Stimulated activated CD4-positive, alpha-beta T cell treated with anti-CD3 and anti-CD28 coated beads, Interleukin-1b, Interleukin-23, amount 100 ng/mL, for 1 hour (primary cell): Measurements from ENCODE around the gene ACTG1.

ENCODE experiments used
- DNase-seq, 2 donors: peaks; one replicate each; pipeline ENCODE4 v3.0.0-alpha.2; 2020; ENCODE audit warnings: low read depth in 2 of 2

ACTG1 gene

DNA sequence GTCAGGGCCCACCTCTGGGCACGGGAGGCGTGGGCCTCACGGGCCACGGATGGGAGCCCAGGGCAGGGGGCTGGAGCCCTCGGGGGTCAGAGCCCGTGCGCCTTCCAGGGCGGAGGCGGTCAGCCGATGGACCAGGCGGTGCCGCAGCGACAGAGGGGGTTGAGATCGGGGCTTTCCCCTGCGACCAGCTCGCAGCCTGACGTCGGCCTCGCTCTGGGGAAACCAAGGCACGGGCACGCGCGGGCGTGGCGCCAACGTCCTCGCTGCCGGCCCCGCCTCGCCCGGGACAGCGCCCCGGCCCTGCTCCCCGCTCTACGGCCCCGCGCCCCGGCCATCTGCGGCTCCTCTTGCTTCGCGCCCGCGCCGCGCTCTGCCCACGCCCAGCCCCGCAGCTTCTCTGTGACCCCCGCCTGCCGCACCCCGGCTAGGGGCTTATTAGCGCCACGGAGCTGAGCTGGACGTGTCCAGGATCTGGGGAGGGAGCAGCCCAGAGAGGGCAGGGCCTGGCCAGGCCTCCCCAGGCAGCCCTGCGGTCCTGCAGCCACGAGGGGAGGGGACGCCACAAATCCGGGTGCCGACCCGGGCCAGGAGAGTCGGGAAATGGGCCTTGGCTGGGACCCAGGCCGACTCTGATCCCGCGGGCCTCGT is 13.5 kb downstream of the ACTG1 start:
- no peak for DNase-seq

DNA sequence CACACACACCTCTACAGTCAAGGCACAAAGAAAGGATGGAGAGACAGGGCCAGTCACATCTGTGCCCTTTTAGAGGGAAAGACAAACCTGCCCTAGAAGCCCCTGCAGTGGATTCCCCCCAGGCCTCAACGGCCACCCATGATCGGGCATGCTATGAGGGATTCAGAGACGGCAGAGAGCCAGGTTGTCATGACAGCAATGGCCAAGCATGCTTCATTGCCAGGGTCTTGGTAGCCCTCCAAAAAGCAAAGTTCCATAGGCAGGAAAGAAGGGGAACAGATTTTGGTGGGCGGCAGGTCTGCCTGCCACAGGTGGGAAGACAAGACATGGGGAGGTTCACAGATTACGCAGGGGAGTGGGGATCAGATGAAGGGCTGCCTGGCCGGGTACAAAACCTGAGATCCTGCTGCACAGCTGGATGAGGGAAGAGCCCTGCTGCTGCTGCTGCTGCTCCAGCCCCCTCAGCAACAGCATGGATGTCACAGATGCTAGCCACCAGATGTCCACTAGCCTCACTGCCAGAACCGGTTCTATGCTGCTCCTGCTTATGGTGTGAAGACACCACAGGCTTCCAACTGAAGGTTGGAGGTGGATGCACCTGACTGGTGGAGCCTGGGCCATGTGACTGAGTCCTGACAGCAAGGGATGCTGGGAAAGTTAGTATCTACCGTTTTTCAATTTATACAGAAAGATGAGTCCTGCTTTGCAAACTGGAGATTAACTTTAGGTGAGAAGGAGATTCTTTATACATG is 17.8 kb downstream of the ACTG1 start:
- DNase-seq: no peak

DNA sequence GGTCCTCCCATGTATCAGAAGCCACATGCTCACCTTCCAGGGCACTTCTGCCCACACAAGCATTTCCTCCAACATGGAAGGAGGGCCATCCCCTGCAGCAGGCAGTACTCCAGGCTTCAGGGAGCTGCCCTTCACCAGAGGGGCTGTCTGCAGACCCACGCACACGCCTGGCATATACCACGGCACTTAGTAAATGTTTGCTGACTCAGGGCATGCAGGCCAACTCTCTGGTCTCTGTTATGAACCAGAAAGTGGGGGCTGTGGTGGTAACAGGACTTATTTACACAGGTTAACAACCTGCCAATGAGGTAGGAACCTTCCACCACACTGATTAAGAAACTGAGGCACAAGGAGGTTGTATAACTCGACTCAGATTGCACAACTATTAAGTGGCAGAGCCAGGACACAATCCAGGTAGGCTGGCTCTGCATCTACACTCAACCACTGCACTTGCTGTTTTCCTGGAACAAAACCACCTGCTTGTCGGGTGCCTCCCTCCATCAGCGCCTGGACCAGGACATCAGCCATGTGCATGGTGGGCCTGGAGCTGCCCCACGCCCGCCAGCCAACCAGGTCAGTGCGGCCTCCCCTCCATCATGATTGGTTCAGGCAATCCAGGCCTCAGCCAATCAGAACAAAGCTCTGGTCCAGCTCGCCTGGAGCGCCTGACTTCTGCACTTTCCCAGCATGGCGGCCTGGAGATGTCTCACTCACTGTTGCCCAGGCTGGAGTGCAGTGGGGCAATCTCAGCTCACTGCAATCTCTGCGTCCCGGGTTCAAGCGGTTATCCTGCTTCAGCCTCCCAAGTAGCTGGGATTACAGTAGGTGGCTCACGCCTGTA is 19.2 kb downstream of the ACTG1 start:
- DNase-seq: no peak

DNA sequence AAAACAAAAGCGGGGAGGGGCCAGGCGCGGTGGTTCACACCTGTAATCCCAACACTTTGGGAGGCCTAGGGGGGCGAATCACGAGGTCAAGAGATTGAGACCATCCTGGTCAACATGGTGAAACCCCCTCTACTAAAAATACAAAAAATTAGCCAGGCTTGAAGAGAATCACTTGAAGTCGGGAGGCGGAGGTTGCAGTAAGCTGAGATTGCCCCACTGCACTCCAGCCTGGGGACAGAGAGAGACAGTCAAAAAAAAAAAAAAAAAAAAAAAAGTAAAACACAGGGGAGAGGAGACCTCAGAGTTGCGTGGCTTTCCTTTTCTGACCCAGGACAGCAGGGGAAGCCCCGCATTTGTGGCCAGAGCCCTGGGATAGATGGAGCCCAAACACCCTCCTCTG is 19.9 kb downstream of the ACTG1 start:
- no peak for DNase-seq

DNA sequence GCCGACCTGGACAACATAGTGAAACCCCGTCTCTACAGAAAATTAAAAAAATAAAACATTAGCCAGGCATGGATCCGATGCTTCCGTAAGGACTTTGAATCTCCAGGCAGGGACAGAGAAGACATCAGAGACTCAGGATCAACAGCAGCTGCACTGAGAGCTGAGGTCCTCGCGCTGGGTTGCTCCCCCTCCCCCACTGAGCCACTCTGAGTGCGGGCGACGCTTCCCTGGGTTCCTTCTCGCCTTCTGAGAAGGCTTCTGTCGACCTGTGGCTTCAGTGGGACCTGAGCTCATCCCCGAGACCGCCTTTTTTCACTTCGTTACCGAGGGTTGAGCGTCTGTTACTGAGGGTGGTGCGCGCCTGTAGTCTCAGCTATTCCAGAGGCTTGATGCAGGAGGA is 20.4 kb downstream of the ACTG1 start:
- DNase-seq: no peak

DNA sequence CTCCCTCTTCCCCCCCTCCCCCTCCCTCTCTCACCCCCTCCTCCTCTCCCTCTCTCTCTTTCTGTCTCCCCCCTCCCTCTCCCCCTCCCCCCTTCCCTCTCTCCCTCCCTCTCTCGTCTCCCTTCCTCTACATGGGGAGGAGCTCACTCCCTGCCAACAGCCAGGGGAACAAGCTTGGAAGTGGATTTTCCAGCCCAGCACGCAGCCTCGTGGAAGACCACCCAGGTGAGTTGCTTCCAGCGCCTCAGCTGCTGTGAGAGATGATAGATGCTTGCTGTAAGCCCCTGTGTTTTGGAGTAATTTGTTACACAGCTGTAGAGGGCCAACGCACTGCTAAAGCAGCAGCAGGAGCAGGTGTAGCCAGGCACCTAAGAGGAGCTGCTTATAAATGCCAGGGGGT is 20.8 kb downstream of the ACTG1 start:
- no peak for DNase-seq

DNA sequence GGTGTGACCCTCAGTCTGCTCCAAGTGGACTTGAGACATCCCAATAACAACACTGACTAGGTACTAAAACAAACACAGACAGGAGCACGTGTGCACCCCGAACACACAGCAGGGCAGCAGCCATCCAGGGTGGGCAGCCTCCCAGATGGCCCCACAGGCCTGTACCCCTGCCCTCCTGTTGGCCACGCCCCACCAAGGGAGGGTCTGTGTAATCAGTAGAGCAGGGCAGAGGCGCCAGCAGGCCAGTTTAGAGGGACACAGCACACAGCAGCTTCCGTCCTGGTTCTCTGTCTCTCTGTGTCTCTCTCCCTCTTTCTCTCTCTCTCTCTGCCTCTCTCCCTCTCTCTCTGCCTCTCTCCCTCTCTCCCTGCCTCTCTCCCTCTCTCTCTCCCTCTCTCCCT is 21.4 kb downstream of the ACTG1 start:
- DNase-seq: no peak

DNA sequence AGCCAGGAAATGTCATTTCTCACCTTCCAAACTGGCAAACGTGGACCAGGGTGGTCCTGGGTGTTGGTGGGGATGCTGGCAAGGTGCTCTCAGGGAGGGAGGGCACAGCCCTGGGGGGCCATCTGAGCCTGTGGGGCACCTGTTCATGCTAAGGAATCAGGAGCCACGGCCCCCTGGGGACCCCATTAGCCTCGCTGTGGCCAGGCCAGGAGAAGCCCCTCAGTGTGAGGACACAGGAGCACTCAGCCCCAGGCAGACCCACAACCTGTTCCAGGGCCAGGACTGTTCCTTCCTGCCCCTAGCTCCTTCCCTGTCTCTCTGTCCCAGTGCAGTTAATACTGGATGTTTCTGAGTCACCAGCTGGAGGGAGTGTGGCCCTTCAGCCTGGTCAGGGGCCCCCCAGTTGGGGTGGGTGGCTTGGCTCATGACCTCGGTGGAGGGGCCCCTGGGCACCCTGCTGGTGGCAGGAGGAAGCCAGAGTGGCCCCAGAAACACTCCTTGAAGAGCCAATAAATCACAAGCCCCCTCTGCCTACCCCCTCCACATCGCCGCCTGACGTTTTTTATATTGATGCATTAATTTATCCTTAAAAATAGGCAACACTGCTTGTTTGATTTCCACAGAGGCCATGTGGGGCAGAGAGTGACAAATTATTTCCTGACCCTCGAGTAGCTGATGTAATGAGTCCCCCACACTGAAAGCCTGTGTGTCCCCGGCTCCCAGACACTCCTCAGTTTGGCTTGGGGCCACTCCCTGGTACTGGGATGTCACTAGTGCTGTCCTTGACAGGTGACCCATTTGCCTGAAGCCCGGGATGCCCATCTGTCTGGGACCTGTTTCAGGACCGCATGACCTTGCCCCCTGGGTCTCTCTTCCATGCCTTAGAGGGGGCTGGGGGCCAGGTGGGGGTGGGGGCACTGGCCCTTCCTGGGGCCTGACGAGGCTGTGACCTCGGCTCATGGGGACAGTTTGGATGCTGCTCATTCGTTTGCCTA is 22.3 kb downstream of the ACTG1 start:
- no peak for DNase-seq

DNA sequence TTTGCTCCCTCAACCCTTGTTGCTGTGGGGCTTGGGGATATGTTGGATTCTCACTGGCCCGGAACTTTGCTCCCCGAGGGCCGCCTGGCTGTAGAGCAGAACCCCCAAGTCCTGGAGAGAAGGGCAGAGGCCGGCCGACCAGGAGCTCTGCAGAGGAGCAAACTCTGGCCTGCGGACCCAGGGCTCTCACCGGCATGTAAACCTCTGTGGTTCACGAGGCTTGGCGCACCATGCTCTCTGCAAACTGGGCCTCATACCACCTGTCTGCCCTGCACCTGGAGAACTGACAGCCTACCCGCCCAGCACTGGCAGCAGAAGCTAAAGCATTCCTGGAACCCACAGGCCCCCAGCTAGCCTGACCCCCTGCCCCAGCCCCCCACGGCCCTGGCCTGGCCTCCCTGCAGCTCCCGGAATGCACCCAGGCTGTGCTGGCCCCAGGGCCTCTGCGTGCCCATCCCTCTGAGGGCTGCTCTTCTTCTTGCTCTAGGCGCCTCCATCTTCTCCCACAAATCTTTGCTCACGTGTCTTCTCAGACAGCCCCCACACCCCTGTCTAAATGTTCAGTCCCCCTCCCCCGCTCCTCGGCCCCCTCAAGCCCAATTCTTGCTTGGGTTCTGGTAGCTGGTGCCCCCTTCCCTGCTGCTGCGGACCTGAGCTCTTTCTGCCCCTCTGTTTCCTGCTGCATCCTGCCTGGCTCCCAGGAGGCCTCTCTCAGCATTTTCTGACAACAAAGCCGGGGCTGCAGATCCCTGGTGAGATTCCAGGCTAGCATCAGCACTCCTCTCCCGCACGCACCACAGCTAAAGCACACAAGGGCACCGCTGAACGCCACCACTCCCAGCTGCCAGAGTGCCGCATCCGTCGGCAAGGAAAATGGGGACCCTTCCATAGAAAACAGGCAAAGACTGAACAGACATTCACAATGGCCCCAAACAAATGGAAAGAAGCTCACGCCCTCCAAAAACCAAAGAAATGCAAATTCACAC is 23.3 kb downstream of the ACTG1 start:
- no peak for DNase-seq

DNA sequence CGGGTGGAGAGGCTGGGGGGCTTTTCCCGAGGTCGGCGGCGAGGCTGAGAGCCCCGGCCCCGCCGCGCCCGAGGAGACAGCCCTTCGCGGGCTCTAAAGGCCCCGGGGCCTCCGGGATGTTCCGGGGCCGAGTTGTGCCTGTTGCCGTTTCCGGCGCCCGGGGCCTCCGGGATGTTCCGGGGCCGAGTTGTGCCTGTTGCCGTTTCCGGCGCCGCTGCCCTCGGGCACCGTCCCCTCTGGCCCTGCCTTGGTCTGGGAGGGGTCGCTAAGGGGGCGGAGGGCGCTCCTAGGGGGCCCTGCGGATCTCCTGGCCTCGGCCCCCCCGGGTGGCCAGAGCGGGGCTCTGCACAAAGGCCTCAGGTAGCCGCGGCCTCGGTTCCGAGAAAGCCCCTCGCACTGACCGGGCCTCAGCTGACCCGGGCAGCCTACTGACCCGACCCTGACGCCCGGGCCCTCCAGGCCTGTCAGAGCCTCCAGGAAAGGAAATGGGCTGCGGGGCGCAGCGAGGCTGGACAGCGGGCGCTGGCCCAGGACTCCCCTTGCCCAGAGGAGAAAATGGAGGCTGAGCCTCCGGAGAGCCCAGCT is 24.2 kb downstream of the ACTG1 start:
- DNase-seq: no peak

DNA sequence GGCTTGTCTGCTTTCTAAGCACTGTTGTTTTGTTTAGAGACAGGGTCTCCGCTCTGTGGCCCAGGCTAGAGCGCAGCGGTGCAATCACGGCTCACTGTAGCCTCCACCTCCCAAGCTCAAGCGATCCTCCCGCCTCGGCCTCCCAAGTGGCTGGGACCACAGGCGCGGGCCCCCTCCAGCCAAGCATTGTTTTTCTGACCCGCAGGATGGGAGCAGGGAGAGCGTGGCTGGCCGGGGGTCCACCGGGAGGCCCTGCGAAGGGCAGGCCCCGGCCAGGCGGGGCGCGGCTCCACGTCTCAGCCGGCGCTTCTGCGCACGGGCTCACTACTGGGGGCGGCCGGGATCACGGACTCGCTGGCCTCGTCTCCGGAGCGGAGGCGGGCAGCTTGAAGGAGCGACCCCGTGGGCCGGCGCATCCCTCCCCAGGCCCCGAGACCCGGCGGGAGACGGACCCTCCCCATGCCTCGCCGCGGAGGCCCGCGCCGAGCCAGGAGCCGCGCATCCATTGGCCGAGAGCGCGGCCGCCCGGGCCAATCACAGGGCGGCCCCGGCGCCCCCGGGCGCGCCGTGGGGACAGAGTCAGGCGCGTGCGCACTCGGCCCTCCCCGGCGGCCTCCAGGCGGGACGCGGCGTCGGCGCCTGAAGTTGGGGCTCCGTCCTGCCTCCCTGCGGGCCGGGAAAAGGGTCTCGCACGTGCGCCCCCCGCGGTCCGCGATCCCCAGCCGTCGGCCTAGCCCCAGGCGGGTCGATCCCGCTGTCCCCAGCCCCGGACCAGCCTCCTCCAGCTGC is 24.9 kb downstream of the ACTG1 start:
- DNase-seq: peak in 1 of 2 donors; percentile 76

DNA sequence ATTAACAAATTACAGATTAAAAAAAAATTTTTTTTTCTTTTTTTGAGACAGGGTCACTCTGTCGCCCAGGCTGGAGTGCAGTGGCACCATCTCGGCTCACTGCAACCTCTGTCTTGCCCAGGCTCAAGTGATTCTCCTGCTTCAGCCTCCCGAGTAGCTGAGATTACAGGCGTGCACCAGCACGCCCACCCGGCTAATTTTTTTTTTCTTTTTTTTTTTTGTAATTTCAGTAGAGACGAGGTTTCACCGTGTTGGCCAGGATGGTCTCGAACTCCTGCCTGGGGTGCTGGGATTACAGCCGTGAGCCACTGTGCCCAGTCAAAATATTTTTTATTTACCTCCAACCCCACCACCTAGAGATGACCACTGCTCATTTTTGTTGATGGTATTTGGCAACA is 25.5 kb downstream of the ACTG1 start:
- DNase-seq: no peak

DNA sequence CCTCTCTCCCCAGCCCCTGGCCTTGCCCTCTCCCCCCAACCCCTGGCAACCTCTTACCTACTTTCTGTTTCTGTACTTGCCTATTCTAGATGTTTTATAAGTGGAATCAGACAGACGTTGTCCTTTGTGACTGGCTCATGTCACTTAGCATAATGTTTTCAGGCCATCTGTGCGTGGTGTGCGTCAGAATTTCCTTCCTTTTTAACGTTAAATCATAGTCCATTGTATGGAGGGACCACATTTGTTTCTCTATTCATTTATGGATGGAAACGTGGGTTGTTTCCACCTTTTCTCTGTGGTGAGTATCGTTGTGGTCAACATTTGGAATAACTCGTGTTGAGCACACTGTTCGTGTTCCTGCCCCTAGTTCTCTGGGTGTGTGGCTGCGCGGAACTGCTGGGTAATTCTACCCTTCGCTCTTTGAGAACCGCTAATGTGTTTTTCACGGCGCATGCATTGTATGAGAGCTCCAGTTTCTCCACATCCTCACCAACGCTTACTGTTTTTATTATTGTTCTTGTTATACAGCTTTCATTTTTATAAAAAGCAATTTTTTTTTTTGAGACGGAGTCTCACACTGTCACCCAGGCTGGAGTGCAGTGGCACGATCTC is 26.3 kb downstream of the ACTG1 start:
- DNase-seq: no peak

DNA sequence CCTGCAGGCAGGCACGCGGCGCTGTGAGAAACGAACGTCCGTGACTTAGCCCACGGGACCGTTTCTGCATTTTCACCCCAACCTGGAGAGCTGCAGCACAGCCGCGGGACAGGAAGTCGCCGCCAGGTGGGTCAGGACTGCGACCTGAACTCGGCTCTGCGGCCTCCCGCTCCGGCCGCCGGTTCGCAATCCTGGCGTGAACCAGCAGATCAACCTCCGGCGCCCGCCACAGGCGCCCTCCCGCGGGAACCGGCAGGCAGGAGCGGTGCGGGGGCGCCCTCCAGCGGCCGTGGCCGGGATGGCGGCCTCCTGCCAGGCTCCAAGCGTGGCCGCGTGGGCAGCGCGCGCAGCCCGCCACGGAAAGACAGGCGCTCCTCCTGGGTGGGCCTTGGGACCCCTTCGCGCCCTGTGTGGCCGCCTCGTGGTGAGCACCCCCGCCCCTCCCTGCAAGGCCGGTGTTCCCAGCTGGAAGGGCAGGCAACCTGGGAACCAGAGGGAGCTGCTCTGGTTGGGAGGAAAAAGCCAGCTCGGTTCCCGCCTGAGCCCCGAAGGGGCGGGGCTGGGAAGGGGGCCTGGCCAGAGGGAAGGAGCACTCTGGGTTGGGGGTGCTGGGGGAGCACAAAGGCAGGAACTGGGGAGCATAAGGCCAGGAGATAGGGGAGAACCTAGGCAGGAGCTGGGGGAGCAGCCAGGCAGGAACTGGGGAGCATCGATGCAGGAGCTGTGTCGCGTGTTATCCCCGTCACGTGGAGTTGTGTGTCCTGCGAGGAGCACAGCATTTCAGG is 28.2 kb downstream of the ACTG1 start:
- DNase-seq: peak; percentile 77 to 79

DNA sequence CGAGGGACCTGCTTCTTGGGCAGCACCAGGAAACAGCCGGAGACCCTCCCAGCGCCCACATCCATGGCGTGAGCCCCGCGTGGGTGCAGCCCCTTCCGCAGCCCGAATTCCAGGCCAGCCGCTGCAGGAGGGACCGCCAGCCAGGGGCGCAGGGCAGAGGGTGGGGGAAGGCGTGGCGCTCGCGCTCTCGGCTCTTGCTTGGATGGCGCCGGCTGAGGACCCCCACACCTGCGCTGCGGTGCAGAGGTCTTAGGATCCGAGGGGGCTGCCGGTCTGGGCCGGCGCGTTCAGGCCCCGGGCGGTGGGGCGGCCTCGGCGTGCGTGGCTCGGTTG is 28.8 kb downstream of the ACTG1 start:
- DNase-seq: no peak

DNA sequence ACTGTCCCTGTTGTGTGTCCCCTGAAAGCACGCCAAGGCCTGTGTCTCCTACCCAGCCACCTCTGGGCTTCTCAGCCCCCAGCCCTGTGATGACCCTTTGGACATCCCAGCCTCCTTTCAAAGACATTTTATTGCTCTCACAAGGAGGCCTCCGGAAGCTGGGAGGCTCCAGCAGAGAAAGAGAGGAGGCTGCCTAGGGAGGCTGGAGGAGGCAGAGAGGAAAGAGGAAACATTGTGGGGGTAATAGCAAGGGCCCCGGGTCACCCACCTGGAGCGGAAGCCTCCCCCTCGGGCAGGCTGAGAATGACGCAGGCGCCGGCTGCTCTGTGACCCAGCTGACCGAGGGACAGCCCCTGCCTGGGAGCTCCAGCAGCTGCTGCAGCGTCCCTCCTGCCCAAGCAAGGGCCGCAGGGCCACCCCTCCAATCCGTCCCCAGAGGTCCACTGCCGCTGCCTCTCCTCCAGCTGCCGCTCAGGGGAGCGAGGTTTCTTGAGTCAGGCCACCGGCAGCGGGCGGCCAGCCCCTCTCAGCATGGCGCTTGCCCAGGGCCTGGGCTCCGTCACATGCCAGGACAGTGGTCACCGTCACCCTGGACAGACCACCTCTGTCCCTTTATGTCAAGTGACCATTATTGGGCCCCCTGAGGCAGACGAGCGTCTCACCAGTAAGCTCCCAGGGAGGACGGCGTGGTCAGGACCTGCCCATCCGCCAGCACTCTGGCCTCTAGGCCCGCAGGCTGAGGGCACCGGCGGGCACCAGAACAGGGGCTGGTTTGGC is 29.3 kb downstream of the ACTG1 start:
- no peak for DNase-seq

DNA sequence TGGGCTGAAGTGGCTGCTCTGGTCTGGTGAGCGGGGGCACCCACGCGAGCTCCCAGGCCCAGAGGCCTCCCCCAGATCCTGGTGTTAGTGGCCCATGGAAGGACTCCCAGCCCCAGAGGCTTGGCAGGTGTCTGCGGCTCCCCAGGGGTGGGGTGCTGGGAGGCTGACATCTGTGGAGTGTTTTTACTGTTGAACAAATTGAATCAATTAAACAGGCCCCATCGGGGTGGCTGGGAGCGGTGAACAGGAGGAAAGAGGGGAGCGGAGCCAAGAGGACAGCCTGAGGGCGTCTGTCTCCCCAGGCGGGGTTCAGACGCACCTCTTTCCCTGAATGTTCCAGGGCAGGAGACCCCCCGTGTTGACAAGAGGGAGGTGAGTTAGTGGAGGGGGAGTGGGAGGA is 29.9 kb downstream of the ACTG1 start:
- no peak for DNase-seq
